ENCODE results near the gene ATP4A.

Gene ATP4A

DNA sequence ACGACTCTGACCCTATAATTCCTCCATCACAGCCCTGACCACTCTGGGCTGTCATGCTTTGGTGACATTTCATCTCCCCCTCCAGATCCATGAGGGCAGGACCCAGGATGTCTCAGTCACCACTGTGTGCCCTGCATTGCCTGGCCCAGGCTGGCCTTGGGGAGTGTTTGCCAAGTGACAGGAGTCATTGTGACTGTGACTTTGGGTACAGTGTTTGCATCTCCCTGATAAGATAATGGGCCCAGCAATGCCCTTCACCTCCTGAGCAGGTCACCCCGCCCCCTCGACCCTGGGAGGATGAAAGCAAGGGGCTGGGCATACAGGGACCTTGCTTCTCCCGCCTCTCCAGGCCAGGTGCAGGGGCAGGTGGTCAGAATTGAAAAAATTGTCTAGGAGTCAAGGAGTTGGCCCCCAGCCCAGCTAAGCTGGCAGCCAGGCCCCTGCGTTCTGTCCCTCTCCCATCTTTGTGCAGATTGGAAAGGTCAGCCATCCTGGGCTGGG, 5.9 kb upstream of the ATP4A start:
- H3K27ac ChIP-seq (ENCODE audit: low read depth in 2 of 2, low read length in 2 of 2), result no peak overlapping the region
- no peaks in the 10 kb centered on the region for H3K36me3 ChIP-seq (ENCODE audit: control insufficient read depth in 2 of 2, insufficient read depth in 2 of 2, low read length in 2 of 2)
- no peaks in the 10 kb centered on the region for H3K4me1 ChIP-seq (ENCODE audit: control insufficient read depth in 2 of 2, insufficient read depth in 2 of 2, low read length in 2 of 2)
- H3K4me3 ChIP-seq (ENCODE audit: low read length in 2 of 2), result no peak overlapping the region
- H3K9ac ChIP-seq (ENCODE audit: low read depth in 1 of 2, low read length in 2 of 2), result no peak overlapping the region
- H3K9me3 ChIP-seq (ENCODE audit: control insufficient read depth in 2 of 2, low read length in 2 of 2), result no peaks in the 10 kb centered on the region
- peaks cover 0 to 6% of the 10 kb centered on the region in 2 donors for H3K27me3 ChIP-seq (ENCODE audit: control insufficient read depth in 2 of 2, insufficient read depth in 2 of 2, low read length in 2 of 2)

DNA sequence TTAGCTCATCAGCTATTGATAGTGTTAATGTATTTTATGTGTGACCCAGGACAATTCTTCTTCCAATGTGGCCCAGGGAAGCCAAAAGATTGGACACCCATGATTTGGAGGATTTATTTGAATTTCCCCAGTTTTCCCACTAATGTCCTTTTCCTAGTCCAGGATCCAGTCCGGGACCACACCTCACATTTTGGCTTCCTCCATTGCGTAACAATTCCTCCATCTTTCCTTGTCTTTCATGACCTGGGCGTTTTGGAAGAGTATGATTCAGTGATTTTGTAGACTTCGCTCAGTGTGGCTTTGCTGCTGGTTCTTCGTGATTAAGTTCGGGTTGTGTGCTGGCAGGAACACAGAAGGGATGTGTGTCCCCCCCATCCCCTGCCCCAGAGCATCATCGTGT, 3.3 kb upstream of the ATP4A start:
- Histone ChIP-seq H3K27ac (ENCODE audit: low read depth in 2 of 2, low read length in 2 of 2) (no peak overlapping the region), H3K4me3 (ENCODE audit: low read length in 2 of 2) (no peak overlapping the region), H3K9me3 (ENCODE audit: control insufficient read depth in 2 of 2, low read length in 2 of 2) (no peaks in the 10 kb centered on the region), H3K27me3 (ENCODE audit: control insufficient read depth in 2 of 2, insufficient read depth in 2 of 2, low read length in 2 of 2) (peaks cover 0 to 6% of the 10 kb centered on the region in 2 donors), H3K36me3 (ENCODE audit: control insufficient read depth in 2 of 2, insufficient read depth in 2 of 2, low read length in 2 of 2) (no peaks in the 10 kb centered on the region), H3K9ac (ENCODE audit: low read depth in 1 of 2, low read length in 2 of 2) (no peak overlapping the region), H3K4me1 (ENCODE audit: control insufficient read depth in 2 of 2, insufficient read depth in 2 of 2, low read length in 2 of 2) (no peaks in the 10 kb centered on the region)

DNA sequence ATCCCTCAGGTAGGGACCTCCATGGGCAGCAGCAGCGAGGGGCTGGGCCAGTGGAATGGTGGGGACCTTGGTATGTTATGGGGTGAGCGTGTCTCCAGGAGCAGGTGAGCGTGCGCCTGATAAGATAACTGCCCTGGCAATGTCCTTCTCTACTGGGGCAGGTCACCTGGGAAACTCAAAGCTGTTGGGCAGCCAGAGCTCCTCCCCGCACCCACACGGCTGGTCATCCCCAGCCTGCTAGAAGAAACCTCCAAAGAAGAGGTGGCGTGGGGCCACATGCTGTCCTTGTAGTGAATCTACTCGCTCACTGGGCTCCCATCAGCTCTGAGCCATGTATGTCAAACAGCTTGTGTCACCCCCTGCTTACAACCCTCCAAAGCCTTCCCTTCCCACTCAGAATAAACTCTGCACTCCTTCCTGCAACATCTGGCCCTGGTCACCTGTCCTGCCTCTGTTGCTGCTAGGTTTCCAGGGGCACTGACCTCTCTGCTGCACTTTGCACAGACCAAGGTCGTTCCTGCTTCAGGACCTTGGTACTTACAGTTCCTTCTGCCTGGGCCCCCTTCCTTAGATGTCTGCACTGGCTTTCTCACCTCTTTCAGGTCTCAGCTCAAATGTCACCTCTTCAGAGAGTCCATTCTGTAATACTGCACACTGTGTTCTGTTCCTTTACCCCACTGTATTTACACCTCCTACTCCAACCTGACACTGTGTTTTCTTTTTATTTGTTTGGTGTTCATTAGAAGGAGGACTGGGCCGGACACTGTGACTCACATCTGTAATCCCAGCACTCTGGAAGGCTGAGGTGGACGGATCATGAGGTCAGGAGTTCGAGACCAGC, 1.8 kb upstream of the ATP4A start:
- no peaks in the 10 kb centered on the region for H3K4me1 ChIP-seq (ENCODE audit: control insufficient read depth in 2 of 2, insufficient read depth in 2 of 2, low read length in 2 of 2)
- no peak overlapping the region for H3K9ac ChIP-seq (ENCODE audit: low read depth in 1 of 2, low read length in 2 of 2)
- H3K9me3 ChIP-seq (ENCODE audit: control insufficient read depth in 2 of 2, low read length in 2 of 2), result no peaks in the 10 kb centered on the region
- H3K36me3 ChIP-seq (ENCODE audit: control insufficient read depth in 2 of 2, insufficient read depth in 2 of 2, low read length in 2 of 2), result no peaks in the 10 kb centered on the region
- H3K27me3 ChIP-seq (ENCODE audit: control insufficient read depth in 2 of 2, insufficient read depth in 2 of 2, low read length in 2 of 2), result peaks cover 3 to 8% of the 10 kb centered on the region in 2 donors
- H3K27ac ChIP-seq (ENCODE audit: low read depth in 2 of 2, low read length in 2 of 2), result no peak overlapping the region
- H3K4me3 ChIP-seq (ENCODE audit: low read length in 2 of 2), result no peak overlapping the region

DNA sequence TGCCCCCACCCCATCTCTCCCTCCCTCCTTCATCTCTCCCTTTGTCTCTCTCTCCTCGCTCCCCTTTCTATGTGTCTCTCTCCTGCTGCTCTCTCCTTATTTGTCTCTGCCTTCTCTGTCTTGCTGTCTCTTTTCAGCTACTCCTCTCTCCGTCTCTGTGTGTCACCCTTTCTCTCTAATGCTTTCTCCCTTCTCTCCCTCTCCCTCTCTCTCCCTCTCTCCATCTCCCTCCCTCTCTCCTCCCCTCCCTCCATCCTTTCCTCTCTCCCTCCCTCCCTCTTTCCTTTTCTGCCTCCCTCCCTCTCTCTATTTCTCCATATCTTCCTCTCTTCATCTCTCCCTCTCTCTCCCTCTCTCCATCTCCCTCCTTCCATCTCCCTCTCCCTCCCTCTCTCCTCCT, 682 bp downstream of the ATP4A start:
- no peak overlapping the region for H3K9ac ChIP-seq (ENCODE audit: low read depth in 1 of 2, low read length in 2 of 2)
- H3K4me1 ChIP-seq (ENCODE audit: control insufficient read depth in 2 of 2, insufficient read depth in 2 of 2, low read length in 2 of 2), result no peaks in the 10 kb centered on the region
- peaks cover 6 to 8% of the 10 kb centered on the region in 2 donors for H3K27me3 ChIP-seq (ENCODE audit: control insufficient read depth in 2 of 2, insufficient read depth in 2 of 2, low read length in 2 of 2)
- no peak overlapping the region for H3K4me3 ChIP-seq (ENCODE audit: low read length in 2 of 2)
- H3K36me3 ChIP-seq (ENCODE audit: control insufficient read depth in 2 of 2, insufficient read depth in 2 of 2, low read length in 2 of 2), result no peaks in the 10 kb centered on the region
- no peak overlapping the region for H3K27ac ChIP-seq (ENCODE audit: low read depth in 2 of 2, low read length in 2 of 2)
- no peaks in the 10 kb centered on the region for H3K9me3 ChIP-seq (ENCODE audit: control insufficient read depth in 2 of 2, low read length in 2 of 2)

DNA sequence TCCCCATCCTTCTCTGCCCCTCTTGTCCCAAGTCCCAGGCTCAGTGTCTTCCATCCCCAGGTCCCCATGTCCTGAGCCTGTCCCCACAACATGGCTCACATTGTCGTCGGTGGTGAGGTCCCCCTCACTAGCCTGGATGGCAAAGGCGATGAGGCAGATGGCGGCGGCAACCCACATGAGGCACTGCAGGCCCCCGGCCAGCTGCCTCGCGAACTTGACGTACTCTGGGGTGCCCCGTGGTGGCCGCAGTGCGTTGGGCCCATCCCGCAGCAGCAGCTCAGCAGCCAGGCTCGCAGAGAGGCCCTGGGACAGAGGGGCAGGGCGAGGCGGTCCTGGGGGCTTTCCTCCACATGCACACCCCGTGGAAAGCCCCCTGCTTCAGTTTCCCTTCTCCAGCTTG, 1.1 kb downstream of the ATP4A start:
- Histone ChIP-seq H3K9me3 (ENCODE audit: control insufficient read depth in 2 of 2, low read length in 2 of 2) (no peaks in the 10 kb centered on the region), H3K27ac (ENCODE audit: low read depth in 2 of 2, low read length in 2 of 2) (no peak overlapping the region), H3K4me1 (ENCODE audit: control insufficient read depth in 2 of 2, insufficient read depth in 2 of 2, low read length in 2 of 2) (no peaks in the 10 kb centered on the region), H3K4me3 (ENCODE audit: low read length in 2 of 2) (no peak overlapping the region), H3K27me3 (ENCODE audit: control insufficient read depth in 2 of 2, insufficient read depth in 2 of 2, low read length in 2 of 2) (peaks cover 6 to 8% of the 10 kb centered on the region in 2 donors), H3K36me3 (ENCODE audit: control insufficient read depth in 2 of 2, insufficient read depth in 2 of 2, low read length in 2 of 2) (no peaks in the 10 kb centered on the region), H3K9ac (ENCODE audit: low read depth in 1 of 2, low read length in 2 of 2) (no peak overlapping the region)

DNA sequence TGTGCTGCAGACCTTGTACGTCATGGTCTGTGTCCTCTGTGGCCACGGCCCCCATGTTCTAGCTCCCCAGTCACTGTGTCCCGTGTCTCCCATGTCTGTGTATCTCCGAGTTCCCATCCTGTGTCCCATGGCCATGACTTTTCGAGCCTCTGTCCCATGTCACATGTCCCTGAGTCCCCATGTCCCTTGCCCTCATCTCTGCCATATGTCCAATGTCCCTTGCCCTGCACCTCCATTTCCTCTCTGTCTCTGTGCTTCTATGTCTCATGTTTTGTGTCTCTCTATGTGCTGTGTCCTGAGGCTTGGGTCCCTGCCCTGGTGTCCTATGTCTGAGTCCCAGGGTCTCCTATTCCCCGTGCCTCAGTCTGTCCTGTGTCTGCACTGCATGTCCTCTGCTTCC, 2.0 kb downstream of the ATP4A start:
- Histone ChIP-seq H3K27me3 (ENCODE audit: control insufficient read depth in 2 of 2, insufficient read depth in 2 of 2, low read length in 2 of 2) (peaks cover 6 to 8% of the 10 kb centered on the region in 2 donors), H3K4me3 (ENCODE audit: low read length in 2 of 2) (no peak overlapping the region), H3K36me3 (ENCODE audit: control insufficient read depth in 2 of 2, insufficient read depth in 2 of 2, low read length in 2 of 2) (no peaks in the 10 kb centered on the region), H3K9ac (ENCODE audit: low read depth in 1 of 2, low read length in 2 of 2) (no peak overlapping the region), H3K9me3 (ENCODE audit: control insufficient read depth in 2 of 2, low read length in 2 of 2) (no peaks in the 10 kb centered on the region), H3K4me1 (ENCODE audit: control insufficient read depth in 2 of 2, insufficient read depth in 2 of 2, low read length in 2 of 2) (no peaks in the 10 kb centered on the region), H3K27ac (ENCODE audit: low read depth in 2 of 2, low read length in 2 of 2) (no peak overlapping the region)

DNA sequence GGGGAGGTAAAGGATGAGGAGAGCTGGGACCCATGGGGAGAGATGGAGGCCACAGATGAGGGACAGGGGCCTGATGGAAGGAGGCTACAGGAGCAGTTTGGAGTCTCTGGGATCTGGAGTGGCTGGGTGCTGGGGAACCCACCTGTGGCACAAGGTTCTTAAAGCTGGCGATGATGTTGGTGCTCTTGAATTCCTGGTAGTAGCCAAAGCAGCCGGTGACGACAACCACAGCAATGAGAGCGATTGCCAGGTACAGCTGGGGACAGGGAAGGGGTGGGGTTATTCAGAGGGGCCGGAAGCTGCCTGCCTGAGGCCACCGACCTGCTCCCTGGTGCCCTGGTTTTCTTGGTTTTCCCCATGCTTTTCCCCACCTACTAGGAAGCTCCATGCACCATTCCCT, 2.8 kb downstream of the ATP4A start:
- H3K9ac ChIP-seq (ENCODE audit: low read depth in 1 of 2, low read length in 2 of 2), result no peak overlapping the region
- H3K27me3 ChIP-seq (ENCODE audit: control insufficient read depth in 2 of 2, insufficient read depth in 2 of 2, low read length in 2 of 2), result peaks cover 6 to 8% of the 10 kb centered on the region in 2 donors
- no peaks in the 10 kb centered on the region for H3K9me3 ChIP-seq (ENCODE audit: control insufficient read depth in 2 of 2, low read length in 2 of 2)
- H3K4me3 ChIP-seq (ENCODE audit: low read length in 2 of 2), result no peak overlapping the region
- H3K27ac ChIP-seq (ENCODE audit: low read depth in 2 of 2, low read length in 2 of 2), result no peak overlapping the region
- no peaks in the 10 kb centered on the region for H3K4me1 ChIP-seq (ENCODE audit: control insufficient read depth in 2 of 2, insufficient read depth in 2 of 2, low read length in 2 of 2)
- no peaks in the 10 kb centered on the region for H3K36me3 ChIP-seq (ENCODE audit: control insufficient read depth in 2 of 2, insufficient read depth in 2 of 2, low read length in 2 of 2)

DNA sequence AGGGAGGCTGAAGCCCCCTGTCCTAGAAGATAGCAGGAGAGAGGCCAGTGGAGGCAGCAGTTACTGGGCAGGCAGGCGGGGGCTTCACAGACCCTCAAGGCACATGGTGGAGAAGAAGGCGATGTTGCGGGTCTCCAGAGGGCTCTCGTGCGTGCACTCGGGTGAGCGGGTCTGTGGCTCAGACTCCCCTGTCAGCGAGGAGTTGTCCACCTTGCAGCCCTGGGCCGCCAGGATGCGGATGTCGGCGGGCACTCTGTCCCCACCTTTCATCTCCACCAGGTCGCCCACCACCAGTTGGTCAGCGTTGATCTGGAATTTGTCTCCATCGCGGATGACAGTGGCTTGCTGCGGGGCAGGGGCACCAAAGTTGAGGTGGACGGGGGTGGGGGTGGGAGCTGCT, 3.2 kb downstream of the ATP4A start:
- no peak overlapping the region for H3K27ac ChIP-seq (ENCODE audit: low read depth in 2 of 2, low read length in 2 of 2)
- H3K27me3 ChIP-seq (ENCODE audit: control insufficient read depth in 2 of 2, insufficient read depth in 2 of 2, low read length in 2 of 2), result peaks cover 6 to 8% of the 10 kb centered on the region in 2 donors
- H3K4me1 ChIP-seq (ENCODE audit: control insufficient read depth in 2 of 2, insufficient read depth in 2 of 2, low read length in 2 of 2), result no peaks in the 10 kb centered on the region
- H3K4me3 ChIP-seq (ENCODE audit: low read length in 2 of 2), result no peak overlapping the region
- H3K9me3 ChIP-seq (ENCODE audit: control insufficient read depth in 2 of 2, low read length in 2 of 2), result no peaks in the 10 kb centered on the region
- H3K9ac ChIP-seq (ENCODE audit: low read depth in 1 of 2, low read length in 2 of 2), result no peak overlapping the region
- no peaks in the 10 kb centered on the region for H3K36me3 ChIP-seq (ENCODE audit: control insufficient read depth in 2 of 2, insufficient read depth in 2 of 2, low read length in 2 of 2)

DNA sequence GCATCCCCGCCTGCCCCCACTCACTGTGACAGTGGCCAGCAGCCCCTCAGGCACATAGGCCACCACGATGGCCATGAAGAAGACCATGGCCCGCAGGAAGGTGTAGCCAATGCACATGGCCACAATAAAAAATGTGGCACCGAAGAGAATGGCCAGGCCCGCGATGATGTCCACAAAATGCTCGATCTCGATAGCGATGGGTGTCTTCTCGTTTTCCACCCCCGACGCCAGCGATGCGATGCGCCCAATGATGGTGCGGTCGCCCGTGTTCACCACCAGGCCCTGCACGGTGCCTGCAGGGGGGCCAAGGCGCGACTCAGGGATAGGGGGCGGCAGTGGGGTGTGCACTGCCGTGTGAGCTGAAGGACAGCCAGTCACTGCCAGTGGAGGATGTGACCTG, 3.7 kb downstream of the ATP4A start:
- H3K27me3 ChIP-seq (ENCODE audit: control insufficient read depth in 2 of 2, insufficient read depth in 2 of 2, low read length in 2 of 2), result peaks cover 6 to 8% of the 10 kb centered on the region in 2 donors

DNA sequence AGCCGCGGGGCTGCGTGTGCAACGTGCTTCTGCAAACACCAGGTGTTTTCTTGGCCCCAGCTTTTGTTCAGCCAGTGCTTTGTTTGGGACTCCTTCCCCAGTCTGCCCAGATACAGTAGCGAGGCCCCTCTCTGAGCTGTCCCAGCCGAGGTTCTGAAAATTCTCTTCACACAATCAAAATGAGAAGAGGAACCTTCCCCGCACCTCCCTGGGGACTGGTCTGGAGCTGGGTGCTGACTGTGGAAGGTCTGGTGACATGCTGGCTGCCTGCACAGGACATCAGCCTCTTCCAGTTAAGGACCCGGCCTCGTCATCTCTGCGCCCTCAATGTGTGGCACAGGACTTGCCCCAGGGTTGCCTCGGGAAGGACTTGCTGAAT, 4.2 kb downstream of the ATP4A start:
- Histone ChIP-seq H3K4me3 (ENCODE audit: low read length in 2 of 2) (no peak overlapping the region), H3K4me1 (ENCODE audit: control insufficient read depth in 2 of 2, insufficient read depth in 2 of 2, low read length in 2 of 2) (no peaks in the 10 kb centered on the region), H3K27ac (ENCODE audit: low read depth in 2 of 2, low read length in 2 of 2) (no peak overlapping the region), H3K27me3 (ENCODE audit: control insufficient read depth in 2 of 2, insufficient read depth in 2 of 2, low read length in 2 of 2) (peaks cover 7 to 8% of the 10 kb centered on the region in 2 donors), H3K9ac (ENCODE audit: low read depth in 1 of 2, low read length in 2 of 2) (no peak overlapping the region), H3K36me3 (ENCODE audit: control insufficient read depth in 2 of 2, insufficient read depth in 2 of 2, low read length in 2 of 2) (no peaks in the 10 kb centered on the region), H3K9me3 (ENCODE audit: control insufficient read depth in 2 of 2, low read length in 2 of 2) (no peaks in the 10 kb centered on the region)

More for the DNA sequence above, 3.7 kb downstream of the ATP4A start:
- Histone ChIP-seq H3K9ac (ENCODE audit: low read depth in 1 of 2, low read length in 2 of 2) (no peak overlapping the region), H3K27ac (ENCODE audit: low read depth in 2 of 2, low read length in 2 of 2) (no peak overlapping the region), H3K9me3 (ENCODE audit: control insufficient read depth in 2 of 2, low read length in 2 of 2) (no peaks in the 10 kb centered on the region), H3K36me3 (ENCODE audit: control insufficient read depth in 2 of 2, insufficient read depth in 2 of 2, low read length in 2 of 2) (no peaks in the 10 kb centered on the region), H3K4me1 (ENCODE audit: control insufficient read depth in 2 of 2, insufficient read depth in 2 of 2, low read length in 2 of 2) (no peaks in the 10 kb centered on the region), H3K4me3 (ENCODE audit: low read length in 2 of 2) (no peak overlapping the region)

All from mucosa of rectum (tissue), 2 donors.